ENCODE results near the gene LRP2BP.
A peak's percentile ranks its signal among the peaks of the same experiment; 100 is the strongest.

LRP2BP gene

DNA sequence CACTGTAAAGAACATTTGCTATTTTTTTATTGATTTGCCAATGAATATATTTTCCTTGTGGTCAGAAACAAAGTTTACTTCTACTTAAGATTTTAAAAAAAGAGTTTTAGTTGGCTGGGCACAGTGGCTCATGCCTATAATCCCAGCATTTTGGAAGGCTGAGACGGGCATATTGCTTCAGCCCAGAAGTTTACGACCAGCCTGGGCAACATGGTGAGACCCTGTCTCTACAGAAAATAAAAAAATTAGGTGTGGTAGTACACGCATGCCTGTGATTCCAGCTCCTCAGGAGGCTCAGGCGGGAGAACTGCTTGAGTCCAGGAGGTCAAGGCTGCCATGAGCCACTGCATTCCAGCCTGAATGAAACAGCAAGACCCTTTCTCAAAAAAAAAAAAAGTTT lies 36.8 kb downstream of the LRP2BP start:
- no peaks in the 10 kb centered on the region for H3K4me1 Mint-ChIP-seq
- H3K36me3 Mint-ChIP-seq = peaks cover 44% of the 10 kb centered on the region
- H3K4me3 Mint-ChIP-seq = no peak overlapping the region
- no peak for DNase-seq (ENCODE audit: low spot score in 2 of 2)
- no peak for ATAC-seq
- H3K9me3 Mint-ChIP-seq = no peaks in the 10 kb centered on the region
- no peak overlapping the region for H3K27ac Mint-ChIP-seq

DNA sequence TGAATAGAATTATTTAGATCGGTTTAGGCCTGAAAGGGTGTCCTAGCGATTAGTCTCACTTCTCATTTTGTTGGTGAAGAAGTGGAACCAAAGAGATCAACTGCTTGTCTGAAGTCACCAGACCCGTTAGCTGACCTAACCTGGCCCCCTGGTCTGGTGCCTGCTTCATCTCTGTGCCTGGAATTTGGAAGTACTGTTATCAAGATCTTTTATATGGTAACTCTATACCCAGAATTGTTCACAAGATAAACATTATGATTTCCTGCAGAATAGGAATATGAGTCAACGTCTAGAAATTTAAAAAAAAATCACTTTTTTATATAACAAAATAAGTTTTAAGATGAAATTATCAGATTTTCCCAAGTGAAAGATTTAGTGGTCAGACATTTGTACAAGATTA lies 37.2 kb downstream of the LRP2BP start:
- H3K36me3 Mint-ChIP-seq = peaks cover 44% of the 10 kb centered on the region
- ATAC-seq (no peak), DNase-seq (ENCODE audit: low spot score in 2 of 2) (no peak)

GRCh38 chr4:185357733-185358440 lies 37.8 kb downstream of the LRP2BP start:
- H3K4me3 Mint-ChIP-seq = no peak overlapping the region
- H3K27ac Mint-ChIP-seq = no peak overlapping the region
- DNase-seq (ENCODE audit: low spot score in 2 of 2) = no peak
- peaks cover 38% of the 10 kb centered on the region for H3K36me3 Mint-ChIP-seq
- H3K9me3 Mint-ChIP-seq = no peaks in the 10 kb centered on the region
- no peak for ATAC-seq
- no peaks in the 10 kb centered on the region for H3K4me1 Mint-ChIP-seq

More for the DNA sequence above, 37.2 kb downstream of the LRP2BP start:
- Mint-ChIP-seq H3K9me3 (no peaks in the 10 kb centered on the region), H3K27ac (no peak overlapping the region), H3K4me1 (no peaks in the 10 kb centered on the region), H3K4me3 (no peak overlapping the region)

GRCh38 chr4:185357211-185357610 lies 38.5 kb downstream of the LRP2BP start:
- no peaks in the 10 kb centered on the region for H3K4me1 Mint-ChIP-seq
- H3K36me3 Mint-ChIP-seq = peaks cover 33% of the 10 kb centered on the region
- H3K27ac Mint-ChIP-seq = no peak overlapping the region
- no peak for ATAC-seq
- no peak overlapping the region for H3K4me3 Mint-ChIP-seq
- no peak for DNase-seq (ENCODE audit: low spot score in 2 of 2)
- H3K9me3 Mint-ChIP-seq = no peaks in the 10 kb centered on the region

DNA sequence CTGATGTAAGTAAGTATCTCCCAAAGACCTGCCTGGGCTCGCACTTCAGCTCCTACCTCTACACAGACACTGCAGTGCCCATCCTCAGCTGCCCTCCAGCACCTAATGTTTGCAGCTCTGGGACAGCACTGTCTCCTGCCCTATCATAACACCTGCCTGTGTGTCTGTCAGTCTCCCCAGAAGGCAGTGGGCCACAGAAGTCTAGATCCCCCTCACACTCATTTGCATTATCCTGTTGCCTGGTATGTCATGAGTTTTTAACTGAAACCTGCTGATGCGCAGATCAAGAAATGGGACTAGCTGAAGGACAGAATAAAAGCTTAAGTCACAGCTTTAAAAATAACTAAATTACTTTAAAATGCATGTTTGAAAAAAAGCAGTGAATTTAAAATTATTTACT lies 43.0 kb downstream of the LRP2BP start:
- H3K9me3 Mint-ChIP-seq = no peaks in the 10 kb centered on the region
- no peaks in the 10 kb centered on the region for H3K4me1 Mint-ChIP-seq
- peaks cover 56% of the 10 kb centered on the region for H3K36me3 Mint-ChIP-seq
- H3K27ac Mint-ChIP-seq = no peak overlapping the region
- ATAC-seq = no peak
- H3K4me3 Mint-ChIP-seq = no peak overlapping the region
- no peak for DNase-seq (ENCODE audit: low spot score in 2 of 2)

GRCh38 chr4:185352202-185352601 lies 43.5 kb downstream of the LRP2BP start:
- no peak overlapping the region for H3K27ac Mint-ChIP-seq
- H3K4me1 Mint-ChIP-seq = no peaks in the 10 kb centered on the region
- no peak overlapping the region for H3K4me3 Mint-ChIP-seq
- peaks cover 58% of the 10 kb centered on the region for H3K36me3 Mint-ChIP-seq
- ATAC-seq (no peak), DNase-seq (ENCODE audit: low spot score in 2 of 2) (no peak)
- H3K9me3 Mint-ChIP-seq = no peaks in the 10 kb centered on the region

DNA sequence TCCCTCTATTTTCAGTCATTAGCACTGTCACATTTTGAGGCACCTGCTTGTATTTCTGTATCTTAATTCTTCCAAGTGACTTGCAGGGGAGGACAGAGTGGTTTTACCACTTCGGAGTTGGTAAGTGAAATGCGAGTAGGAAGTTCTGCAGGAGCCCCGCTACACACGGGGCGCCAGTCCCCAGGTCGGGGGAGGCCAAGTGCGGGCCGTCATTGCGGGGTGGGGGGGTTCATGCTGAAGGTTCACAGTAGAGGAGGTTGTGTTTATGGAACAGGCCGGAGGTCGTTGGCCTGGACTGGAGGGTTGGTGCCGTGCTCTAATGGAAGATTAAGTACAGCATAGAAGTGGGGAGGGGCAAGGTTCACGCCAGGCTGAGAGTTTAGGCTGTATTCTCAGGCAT lies 44.0 kb downstream of the LRP2BP start:
- H3K4me1 Mint-ChIP-seq = no peaks in the 10 kb centered on the region
- peaks cover 63% of the 10 kb centered on the region for H3K36me3 Mint-ChIP-seq
- ATAC-seq = no peak
- DNase-seq (ENCODE audit: low spot score in 2 of 2) = no peak
- no peak overlapping the region for H3K4me3 Mint-ChIP-seq
- H3K27ac Mint-ChIP-seq = no peak overlapping the region
- no peaks in the 10 kb centered on the region for H3K9me3 Mint-ChIP-seq

- Mint-ChIP-seq H3K9me3 (no peaks in the 10 kb centered on the region), H3K4me1 (peaks cover 28% of the 10 kb centered on the region), H3K27ac (no peak overlapping the region), H3K36me3 (peaks cover 75% of the 10 kb centered on the region), H3K4me3 (no peak overlapping the region)
- DNase-seq (ENCODE audit: low spot score in 2 of 2) (no peak), ATAC-seq (no peak)
Observed at GRCh38 chr4:185346975-185347601, 48.6 kb downstream of the LRP2BP start.

DNA sequence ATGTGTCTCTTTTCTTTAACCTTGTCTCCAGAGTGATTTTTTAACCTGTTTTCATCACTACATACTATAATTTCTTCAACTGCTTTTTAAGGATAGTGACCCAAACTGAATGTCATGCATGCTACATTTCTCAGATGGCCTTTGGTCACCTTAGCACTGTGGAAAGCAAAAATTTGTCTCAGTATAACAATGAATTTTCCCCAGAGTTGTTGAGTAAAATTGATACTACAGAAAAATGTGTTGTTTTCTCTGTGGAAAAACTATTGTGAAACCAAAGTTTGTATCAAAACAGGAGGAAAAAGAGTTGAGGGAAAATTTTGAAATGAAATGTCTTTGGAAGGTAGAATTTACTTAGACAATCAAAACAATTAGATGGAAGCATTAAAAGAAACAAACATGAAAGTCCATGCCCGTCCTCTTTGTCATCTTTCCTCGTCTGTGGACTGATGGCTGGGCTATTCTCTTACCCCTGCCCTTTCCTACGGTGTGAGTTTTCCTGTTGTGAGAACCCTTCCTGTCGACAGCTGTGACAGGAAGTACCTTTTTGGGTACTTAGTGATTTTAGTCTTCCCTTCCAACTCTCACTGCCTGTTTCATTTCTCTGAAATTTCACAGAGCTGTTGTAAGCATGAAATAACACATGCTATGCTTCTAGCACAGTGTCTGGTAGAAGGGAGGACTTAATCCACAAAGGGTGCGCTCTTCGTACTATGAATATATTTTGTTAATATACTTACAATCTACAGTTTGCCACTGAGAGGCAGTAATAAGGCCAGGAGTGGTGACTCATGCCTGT lies 50.8 kb downstream of the LRP2BP start:
- peaks cover 42% of the 10 kb centered on the region for H3K4me1 Mint-ChIP-seq
- no peaks in the 10 kb centered on the region for H3K9me3 Mint-ChIP-seq
- ATAC-seq (peak; percentile 39), DNase-seq (ENCODE audit: low spot score in 2 of 2) (no peak)
- peak overlapping the region; percentile 12 for H3K4me3 Mint-ChIP-seq
- H3K36me3 Mint-ChIP-seq = peaks cover 58% of the 10 kb centered on the region
- peak overlapping the region; percentile 63 for H3K27ac Mint-ChIP-seq

- H3K27ac Mint-ChIP-seq = peak overlapping the region; percentile 63
- peak overlapping the region; percentile 12 for H3K4me3 Mint-ChIP-seq
- ATAC-seq (peak; percentile 62), DNase-seq (ENCODE audit: low spot score in 2 of 2) (peak in 1 of 2 donors; percentile 60)
- H3K9me3 Mint-ChIP-seq = no peaks in the 10 kb centered on the region
- peaks cover 42% of the 10 kb centered on the region for H3K4me1 Mint-ChIP-seq
- peaks cover 58% of the 10 kb centered on the region for H3K36me3 Mint-ChIP-seq
Observed at GRCh38 chr4:185343726-185344581, 51.8 kb downstream of the LRP2BP start.

DNA sequence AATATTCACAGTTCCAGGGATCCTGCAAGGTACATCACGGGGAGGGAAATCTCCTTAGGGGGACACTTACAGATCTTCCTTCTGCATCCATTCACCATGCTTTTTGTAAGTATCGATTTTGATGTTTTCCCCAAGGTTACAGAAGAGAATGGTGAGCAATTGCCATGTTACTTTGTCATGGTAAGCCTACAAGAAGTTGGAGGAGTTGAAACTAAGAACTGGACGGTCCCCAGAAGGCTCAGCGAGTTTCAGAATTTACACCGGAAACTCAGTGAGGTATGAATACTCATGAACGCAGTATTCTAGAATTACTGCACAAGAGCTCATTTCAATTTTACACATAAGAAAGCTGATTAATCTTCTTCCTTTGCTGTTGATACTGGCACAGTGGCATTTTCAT lies 53.9 kb downstream of the LRP2BP start:
- DNase-seq (ENCODE audit: low spot score in 2 of 2) (peak in 1 of 2 donors; percentile 55), ATAC-seq (peak; percentile 91)
- peak overlapping the region; percentile 58 for H3K27ac Mint-ChIP-seq
- H3K4me1 Mint-ChIP-seq = peaks cover 42% of the 10 kb centered on the region
- H3K4me3 Mint-ChIP-seq = peak overlapping the region; percentile 27
- H3K36me3 Mint-ChIP-seq = peaks cover 48% of the 10 kb centered on the region
- H3K9me3 Mint-ChIP-seq = no peaks in the 10 kb centered on the region

GRCh38 chr4:185341377-185341776 lies 54.3 kb downstream of the LRP2BP start:
- no peak for ATAC-seq
- peak overlapping the region; percentile 58 for H3K27ac Mint-ChIP-seq
- no peak for DNase-seq (ENCODE audit: low spot score in 2 of 2)
- H3K4me1 Mint-ChIP-seq = peaks cover 42% of the 10 kb centered on the region
- H3K9me3 Mint-ChIP-seq = no peaks in the 10 kb centered on the region
- H3K36me3 Mint-ChIP-seq = peaks cover 44% of the 10 kb centered on the region
- H3K4me3 Mint-ChIP-seq = peak overlapping the region; percentile 27

DNA sequence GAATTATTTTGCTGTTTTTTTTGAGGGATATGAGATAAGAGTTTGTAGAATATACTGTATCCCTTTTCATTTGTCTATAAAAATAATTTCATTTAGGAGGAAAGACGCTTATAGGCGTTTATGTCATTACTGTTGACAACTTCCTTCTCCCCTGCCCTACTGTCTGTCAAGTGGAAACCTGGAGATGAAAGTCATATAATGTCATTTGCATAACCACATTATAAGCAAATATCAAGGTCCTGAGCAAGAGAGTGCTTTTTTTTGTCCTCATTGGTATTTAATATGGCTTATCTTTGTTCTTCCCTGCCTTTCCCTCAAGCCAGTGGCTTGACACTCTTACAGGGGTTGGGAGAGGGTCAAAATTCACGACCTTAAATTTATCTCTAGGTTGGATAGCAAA lies 55.8 kb downstream of the LRP2BP start:
- H3K4me3 Mint-ChIP-seq = no peak overlapping the region
- ATAC-seq (no peak), DNase-seq (ENCODE audit: low spot score in 2 of 2) (no peak)
- peaks cover 49% of the 10 kb centered on the region for H3K36me3 Mint-ChIP-seq
- H3K4me1 Mint-ChIP-seq = peaks cover 38% of the 10 kb centered on the region
- no peaks in the 10 kb centered on the region for H3K9me3 Mint-ChIP-seq
- no peak overlapping the region for H3K27ac Mint-ChIP-seq

- Mint-ChIP-seq H3K27ac (no peak overlapping the region), H3K4me3 (no peak overlapping the region), H3K36me3 (peaks cover 30% of the 10 kb centered on the region), H3K4me1 (peaks cover 14% of the 10 kb centered on the region), H3K9me3 (no peaks in the 10 kb centered on the region)
- ATAC-seq (no peak), DNase-seq (ENCODE audit: low spot score in 2 of 2) (no peak)
Observed at GRCh38 chr4:185335579-185335978, 60.1 kb downstream of the LRP2BP start.

DNA sequence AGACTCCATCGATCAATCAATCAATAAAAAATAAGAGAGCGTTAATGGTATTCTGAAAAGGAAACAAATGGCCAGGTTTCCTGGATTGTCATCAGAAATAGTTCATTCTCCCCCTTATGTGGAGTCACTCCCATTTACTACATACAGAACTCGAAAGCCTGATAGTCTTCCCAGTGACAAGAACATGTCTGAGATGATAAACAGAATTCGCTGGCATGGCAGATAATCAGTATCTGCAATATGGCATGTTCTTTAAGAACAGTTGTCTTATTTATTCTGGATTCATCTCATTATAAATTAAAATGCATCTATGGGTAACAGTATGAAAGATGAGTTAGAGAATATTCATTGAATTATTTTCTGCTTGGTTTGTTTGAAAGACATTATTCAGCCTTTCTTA lies 61.4 kb downstream of the LRP2BP start:
- DNase-seq (ENCODE audit: low spot score in 2 of 2) = no peak
- Mint-ChIP-seq H3K4me1 (peaks cover 20% of the 10 kb centered on the region), H3K36me3 (peaks cover 36% of the 10 kb centered on the region), H3K9me3 (no peaks in the 10 kb centered on the region), H3K4me3 (no peak overlapping the region), H3K27ac (no peak overlapping the region)
- ATAC-seq = no peak
